HG03565 (cell line): ENCODE data around the gene DXO.
"Not testable (repeated sequence)": the region's sequence is repeated elsewhere in the genome, so short reads cannot be mapped to it uniquely, and the experiment has no call there.

Source experiments
- ATAC-seq: cut with Tn5 transposase; IDR thresholded peaks from one replicate; pipeline ENCODE4 v1.9.1; 2021; ENCODE audit warnings: mild to moderate bottlenecking, moderate library complexity; ENCODE audit not compliant: unreplicated experiment

DXO gene

GRCh38 chr6:31971993-31972708, at the start of gene DXO:
DXO (minus strand) TSS chr6:31972138; CDS start chr6:31971675, 463 bp downstream.
- ATAC-seq = peak; percentile 74

DNA sequence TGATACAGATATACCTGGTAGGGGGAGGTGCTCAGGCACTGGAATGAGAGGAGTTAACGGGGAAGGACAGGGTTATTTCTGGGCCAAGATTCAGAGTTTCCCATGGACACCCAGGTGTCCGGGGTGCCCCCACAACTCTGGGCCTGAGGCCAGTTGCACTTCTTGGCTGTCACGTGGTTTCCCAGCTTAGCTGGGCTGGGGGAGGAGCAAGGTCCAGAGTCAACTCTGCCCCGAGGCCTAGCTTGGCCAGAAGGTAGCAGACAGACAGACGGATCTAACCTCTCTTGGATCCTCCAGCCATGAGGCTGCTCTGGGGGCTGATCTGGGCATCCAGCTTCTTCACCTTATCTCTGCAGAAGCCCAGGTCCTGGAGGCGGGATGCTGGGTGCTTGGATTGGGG, 42.6 kb upstream of the DXO start, which contains the start of gene C4B:
Gene C4B, plus strand, starts transcription at position 249 of the 400 bp plus-strand sequence. Its CDS starts 51 bp downstream, at position 300.
- ATAC-seq = not testable (repeated sequence)

GRCh38 chr6:32013738-32014137, 41.8 kb upstream of the DXO start:
- ATAC-seq = not testable (repeated sequence)

- not testable (repeated sequence) for ATAC-seq
Observed at GRCh38 chr6:32012941-32013617, 41.1 kb upstream of the DXO start.

- ATAC-seq = not testable (repeated sequence)
Observed at GRCh38 chr6:32010856-32011530, 39.1 kb upstream of the DXO start.

- ATAC-seq = not testable (repeated sequence)
Observed at GRCh38 chr6:32009537-32009936, 37.6 kb upstream of the DXO start.

- ATAC-seq = not testable (repeated sequence)
Observed at GRCh38 chr6:32008616-32009015, 36.7 kb upstream of the DXO start.

GRCh38 chr6:32008037-32008436, 36.1 kb upstream of the DXO start:
- ATAC-seq = not testable (repeated sequence)

- not testable (repeated sequence) for ATAC-seq
Observed at GRCh38 chr6:32007086-32007485, 35.1 kb upstream of the DXO start.

DNA sequence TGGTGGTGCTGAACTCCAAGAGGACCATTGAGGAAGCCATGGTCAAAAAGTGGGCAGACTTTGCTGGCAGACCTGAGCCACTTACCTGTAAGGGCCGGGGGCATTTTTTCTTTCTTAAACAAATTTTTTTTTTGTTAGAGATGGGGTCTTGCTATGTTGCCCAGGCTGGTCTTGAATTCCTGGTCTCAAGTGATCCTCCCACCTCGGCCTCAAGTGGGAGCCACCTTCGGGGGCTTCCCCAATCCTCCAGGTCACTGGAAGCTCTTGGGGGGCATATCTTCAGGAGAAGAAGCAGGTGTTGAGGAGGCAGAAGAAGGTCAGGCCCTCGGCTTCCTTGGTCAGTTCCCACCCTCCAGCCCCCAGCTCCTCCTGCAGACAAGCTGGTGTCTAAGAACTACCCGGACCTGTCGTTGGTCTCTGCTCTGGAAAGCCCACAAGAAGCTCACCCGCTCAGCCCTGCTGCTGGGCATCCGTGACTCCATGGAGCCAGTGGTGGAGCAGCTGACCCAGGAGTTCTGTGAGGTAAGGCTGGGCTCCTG, 34.1 kb upstream of the DXO start:
- not testable (repeated sequence) for ATAC-seq

DNA sequence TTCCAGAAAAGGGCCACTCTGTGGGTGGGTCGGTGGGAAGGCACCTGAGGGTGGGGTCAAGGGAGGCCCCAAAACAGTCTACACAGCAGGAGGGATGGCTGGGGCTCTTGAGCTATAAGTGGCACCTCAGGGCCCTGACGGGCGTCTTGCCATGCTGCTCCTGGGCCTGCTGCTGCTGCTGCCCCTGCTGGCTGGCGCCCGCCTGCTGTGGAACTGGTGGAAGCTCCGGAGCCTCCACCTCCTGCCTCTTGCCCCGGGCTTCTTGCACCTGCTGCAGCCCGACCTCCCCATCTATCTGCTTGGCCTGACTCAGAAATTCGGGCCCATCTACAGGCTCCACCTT, 33.6 kb upstream of the DXO start:
- not testable (repeated sequence) for ATAC-seq

DNA sequence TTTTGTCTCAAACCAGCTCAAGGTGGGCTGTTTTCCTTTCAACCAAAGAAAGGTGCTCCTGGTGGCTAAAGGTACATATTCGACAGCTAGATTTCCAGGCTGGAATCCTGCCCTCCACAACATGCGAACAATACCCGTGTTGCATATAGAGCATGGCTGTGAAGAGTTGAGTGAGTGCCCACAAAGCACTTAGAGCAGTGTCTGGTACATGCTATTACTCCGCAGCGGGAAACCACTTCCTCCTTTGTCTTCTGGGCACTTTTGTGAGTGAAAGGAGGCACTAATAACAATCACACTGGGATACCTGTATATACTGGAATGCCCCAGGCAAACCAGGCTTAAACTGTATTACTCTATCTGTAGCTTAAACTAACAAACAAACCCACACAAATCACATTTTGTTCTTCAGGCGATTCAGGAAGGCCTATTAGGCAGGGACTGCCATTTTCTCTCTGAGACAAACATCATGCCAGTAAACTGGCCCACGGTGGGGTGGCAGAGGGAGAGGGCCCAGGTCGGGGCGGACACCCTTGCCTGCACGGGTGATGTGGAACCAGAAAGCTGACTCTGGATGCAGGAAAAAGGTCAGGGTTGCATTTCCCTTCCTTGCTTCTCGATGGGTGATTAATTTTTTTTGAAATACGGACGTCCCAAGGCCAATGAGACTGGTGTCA, 33.1 kb upstream of the DXO start:
- ATAC-seq = not testable (repeated sequence)

DNA sequence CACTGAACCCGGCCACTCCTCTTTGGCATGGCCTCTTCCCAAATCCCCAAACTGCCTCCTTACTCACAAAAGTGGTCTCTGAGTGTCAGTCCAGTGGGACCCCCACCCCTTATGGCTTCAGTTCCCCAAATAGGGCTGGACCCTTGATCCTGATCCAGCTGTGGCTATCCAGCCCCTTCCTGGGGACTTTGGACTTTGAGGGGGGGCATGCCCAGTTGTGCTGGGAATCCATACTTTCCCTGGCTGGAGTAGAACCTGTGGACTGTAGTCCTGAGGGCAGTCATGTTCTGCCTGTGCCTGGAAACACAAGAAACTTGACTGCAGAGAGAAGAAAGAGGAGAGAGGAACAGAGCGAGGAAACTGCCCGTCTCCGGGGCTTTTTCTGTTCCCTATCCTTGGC, 32.5 kb upstream of the DXO start:
- ATAC-seq = not testable (repeated sequence)

DNA sequence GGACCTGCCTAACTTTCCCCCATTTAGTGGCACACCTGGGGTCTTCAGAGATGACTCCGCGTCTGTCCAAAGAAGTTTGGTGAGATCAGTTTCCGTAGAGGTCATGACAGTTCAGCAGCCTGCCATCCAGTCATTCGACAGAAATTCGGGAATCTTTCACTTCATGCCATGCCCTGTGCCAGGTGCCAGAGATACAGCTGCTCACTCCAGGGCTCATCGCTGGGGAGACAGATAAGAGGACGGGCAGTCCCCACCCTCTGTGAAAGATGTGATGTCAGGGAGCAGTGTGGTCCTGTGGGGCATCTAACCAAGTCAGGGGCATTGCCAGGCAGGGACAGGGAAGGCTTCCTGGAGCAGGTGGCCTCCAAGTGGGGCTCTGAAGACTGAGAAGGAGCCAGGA, 31.4 kb upstream of the DXO start:
- not testable (repeated sequence) for ATAC-seq

DNA sequence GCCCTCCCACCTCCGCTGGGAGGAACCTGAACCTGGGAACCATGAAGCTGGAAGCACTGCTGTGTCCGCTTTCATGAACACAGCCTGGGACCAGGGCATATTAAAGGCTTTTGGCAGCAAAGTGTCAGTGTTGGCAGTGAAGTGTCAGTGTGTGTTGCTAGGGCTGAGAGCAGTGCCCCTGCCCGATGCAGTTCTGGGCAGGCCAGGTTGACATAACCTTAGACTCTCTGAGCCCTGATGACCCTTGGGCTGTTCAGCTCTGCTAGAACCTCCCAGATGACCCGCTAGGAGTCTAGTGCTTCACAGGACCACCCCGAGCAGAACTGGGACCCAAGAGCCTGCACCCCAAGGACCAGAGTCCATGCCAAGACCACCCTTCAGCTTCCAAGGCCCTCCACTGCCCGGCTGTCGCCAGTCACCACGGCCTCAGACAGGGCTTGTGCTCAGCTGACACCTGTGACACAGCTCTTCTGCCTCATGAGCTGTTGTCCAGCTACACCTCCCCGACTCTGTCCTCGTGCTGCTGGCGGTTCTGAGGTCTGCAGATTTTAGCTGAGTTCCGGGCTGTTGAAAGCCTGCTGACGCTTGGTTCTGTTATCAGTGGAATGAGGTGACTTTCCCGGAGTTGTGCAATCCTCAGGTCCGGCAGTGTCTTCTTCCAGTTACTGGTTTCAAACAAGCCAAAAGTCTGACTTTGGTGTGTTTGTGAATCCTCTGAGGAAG, 30.8 kb upstream of the DXO start:
- ATAC-seq = not testable (repeated sequence)

- not testable (repeated sequence) for ATAC-seq
Observed at GRCh38 chr6:31996385-31996784, 24.4 kb upstream of the DXO start.

DNA sequence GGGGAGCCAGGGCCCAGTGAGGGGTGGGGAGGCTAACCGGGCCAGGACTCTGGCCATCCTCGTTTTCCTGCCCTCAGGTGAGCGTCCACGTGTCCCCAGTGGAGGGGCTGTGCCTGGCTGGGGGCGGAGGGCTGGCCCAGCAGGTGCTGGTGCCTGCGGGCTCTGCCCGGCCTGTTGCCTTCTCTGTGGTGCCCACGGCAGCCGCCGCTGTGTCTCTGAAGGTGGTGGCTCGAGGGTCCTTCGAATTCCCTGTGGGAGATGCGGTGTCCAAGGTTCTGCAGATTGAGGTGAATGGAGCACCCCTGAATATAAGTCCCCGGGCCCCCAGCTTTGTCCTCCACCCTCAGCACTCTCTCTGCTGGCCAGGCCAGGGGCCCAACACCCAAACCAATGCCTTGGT, 22.5 kb upstream of the DXO start:
- ATAC-seq = not testable (repeated sequence)

DNA sequence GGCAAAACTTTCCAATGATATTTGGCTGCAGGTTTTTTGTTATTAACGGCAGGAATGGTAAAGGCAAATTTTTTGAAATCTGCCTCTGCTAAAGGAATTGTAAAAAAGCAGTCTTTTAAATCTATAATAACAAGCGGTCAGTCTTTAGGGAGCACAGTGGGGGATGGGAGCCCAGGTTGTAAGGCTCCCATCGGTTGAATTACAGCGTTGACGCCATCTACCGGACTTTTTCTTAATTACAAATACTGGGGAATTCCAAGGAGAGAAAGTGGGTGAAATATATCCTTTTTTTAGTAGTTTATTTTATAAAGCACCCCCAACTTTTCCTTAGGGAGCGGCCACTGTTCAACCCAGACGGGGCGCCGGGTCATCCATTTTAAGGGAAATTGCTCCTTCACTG, 17.4 kb upstream of the DXO start:
- not testable (repeated sequence) for ATAC-seq

DNA sequence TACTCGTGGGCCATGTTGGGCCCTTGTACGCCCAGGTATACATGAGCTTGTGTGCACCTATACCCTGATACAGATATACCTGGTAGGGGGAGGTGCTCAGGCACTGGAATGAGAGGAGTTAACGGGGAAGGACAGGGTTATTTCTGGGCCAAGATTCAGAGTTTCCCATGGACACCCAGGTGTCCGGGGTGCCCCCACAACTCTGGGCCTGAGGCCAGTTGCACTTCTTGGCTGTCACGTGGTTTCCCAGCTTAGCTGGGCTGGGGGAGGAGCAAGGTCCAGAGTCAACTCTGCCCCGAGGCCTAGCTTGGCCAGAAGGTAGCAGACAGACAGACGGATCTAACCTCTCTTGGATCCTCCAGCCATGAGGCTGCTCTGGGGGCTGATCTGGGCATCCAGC, 9.8 kb upstream of the DXO start, which contains the start of gene C4A:
Gene C4A, plus strand, starts transcription at position 314 of the 400 bp plus-strand sequence. Its CDS starts 51 bp downstream, at position 365.
- ATAC-seq = not testable (repeated sequence)

GRCh38 chr6:31980998-31981397, 9.1 kb upstream of the DXO start:
- ATAC-seq = not testable (repeated sequence)
